ENCODE measurements around the gene FABP7.
"Not testable (repeated sequence)": the region's sequence is repeated elsewhere in the genome, so short reads cannot be mapped to it uniquely, and the experiment has no call there.

FABP7 gene

GRCh38 chr6:122779667-122780066 lies at the start of gene FABP7:
FABP7 (plus strand) TSS chr6:122779716; CDS start chr6:122779795, 79 bp downstream.
- no peak for DNase-seq

GRCh38 chr6:122730334-122730733 lies 49.2 kb upstream of the FABP7 start:
- DNase-seq = no peak

- DNase-seq = peak; percentile 40
These were observed 48.6 kb upstream of the FABP7 start for GRCh38 chr6:122730775-122731386.

DNA sequence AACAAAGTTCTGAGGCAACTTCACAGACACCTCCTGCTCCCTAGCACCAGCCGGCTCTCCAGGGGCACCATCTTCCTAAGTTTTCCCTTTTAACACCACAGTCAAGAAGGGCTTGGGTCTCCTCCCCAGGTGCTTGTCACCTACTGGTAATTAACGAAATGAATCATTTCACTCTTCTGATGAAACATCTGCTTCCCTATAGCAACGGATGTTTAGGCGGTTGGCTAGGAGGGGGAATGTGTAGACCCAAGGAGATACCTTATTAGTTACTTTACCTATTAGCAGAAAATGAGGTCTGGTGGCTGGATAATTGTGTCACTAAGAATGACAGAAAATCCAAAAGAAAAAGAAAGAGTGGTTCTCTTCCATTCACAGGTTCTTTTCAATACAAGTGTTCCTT lies 46.3 kb upstream of the FABP7 start:
- no peak for DNase-seq

DNA sequence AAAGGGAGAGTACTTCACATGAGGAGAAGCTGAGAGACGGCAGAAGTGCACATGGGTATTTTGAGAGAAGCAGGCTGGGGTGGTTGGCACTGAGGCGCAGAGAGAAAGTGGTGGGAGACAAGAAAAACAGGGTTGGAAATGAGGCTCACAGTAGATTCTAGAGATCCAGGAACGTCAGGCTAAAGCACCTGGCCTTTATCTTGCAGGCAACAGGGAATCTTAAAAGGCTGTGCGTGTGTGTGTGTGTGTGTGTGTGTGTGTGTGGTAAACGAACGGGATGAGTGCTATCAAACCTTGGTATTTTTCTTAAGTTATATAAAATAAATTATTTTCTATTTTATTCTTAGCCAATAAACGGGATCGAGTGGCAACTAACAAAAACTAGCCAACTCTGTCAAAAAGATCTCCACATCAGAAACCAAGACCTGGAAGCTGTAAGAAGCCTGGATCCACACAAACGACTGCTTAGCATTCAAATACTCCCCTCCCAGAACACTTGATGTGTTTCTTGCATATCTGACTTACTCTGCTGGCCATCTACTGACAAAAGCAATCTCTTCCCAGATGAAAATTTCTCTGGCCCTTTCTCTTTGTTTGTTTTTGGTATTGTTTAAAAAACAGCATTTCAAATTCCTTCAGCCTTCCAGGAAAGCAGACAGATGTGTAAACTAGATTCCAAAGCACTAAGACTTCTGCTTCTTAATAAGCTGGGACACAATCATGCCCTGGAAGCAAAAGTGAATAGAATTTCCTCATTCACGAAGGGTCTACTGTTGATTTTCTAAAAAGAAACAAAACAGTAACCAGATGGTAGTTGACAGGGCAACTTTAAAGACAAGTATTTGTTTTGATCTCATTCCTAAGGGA lies 44.8 kb upstream of the FABP7 start:
- DNase-seq = no peak

- DNase-seq = no peak
These were observed 43.9 kb upstream of the FABP7 start for GRCh38 chr6:122735582-122735981.

DNA sequence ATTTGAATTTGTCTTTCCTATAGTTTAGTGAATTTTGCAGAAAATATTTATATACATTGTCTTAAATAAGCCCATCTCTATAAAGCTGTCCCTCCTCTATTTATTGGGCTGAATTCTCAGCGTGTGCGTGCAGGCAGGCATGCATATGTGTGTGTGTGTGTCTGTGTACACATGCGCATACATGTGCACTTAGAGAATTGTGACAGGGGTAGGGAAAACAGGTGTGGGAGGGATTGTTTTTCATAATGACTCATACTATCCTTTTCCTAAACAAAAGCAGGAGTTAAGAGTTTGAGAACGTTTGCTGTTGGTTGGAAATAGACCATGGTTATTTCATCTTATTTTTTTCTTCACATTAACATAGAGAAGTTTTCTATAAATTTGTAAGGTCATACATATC lies 43.4 kb upstream of the FABP7 start:
- no peak for DNase-seq

GRCh38 chr6:122736616-122737015 lies 42.9 kb upstream of the FABP7 start:
- DNase-seq = no peak

DNA sequence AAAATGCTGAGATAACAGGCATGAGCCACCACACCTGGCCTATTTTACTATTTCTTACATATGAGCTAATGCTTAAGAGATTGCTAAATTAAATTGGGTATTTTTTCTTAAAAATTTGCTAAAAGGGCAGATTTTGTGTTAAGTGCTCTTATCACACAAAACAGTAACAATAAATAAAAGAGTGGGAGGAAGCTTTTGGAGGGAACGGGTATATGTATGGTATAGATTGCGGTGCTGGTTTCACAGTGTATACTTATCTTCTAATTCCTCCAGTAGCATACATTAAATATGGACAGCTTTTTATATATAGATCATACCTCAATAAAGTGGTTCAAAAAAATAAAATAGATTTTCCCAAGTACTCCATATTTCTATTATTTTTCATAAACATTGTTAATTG lies 39.4 kb upstream of the FABP7 start:
- DNase-seq = no peak

GRCh38 chr6:122740936-122741335 lies 38.6 kb upstream of the FABP7 start:
- DNase-seq = no peak

DNA sequence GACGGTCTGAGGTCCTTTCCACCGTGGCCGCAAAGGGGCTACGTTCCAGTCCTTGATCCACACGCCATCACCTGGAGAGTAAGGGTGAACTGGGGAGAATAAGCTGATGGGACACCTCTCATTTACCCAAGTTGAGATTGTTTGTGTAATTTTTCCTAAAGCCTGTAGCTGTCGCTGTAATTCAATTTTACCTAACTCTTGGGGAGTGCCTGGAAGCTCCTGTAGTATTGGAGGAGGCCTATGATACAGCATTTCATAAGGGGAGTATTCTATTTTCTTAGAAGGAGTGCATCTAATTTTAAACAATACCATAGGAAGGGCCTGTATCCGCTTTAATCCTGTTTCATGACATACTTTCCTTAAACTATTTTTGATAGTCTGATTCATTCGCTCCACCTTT lies 35.3 kb upstream of the FABP7 start:
- peak; percentile 2 for DNase-seq

DNA sequence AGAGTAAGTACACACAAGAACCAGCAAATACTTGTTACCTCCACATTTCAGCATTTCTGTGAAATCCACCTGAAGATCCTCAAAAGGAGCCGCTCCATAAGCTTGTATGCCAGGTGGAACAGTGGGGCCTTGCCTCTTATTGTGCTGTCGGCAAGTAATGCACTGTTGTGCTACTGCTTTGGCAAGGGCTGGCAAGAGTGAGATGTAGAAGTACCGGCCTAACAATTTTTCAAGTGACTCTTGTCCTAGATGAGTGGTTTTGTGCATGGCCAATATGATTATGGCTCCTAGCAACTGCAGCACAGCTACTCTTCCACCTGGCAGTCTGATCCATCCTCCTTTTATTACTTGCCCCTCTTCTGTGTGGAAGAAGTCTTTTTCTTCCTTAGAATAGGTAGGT lies 34.7 kb upstream of the FABP7 start:
- DNase-seq = not testable (repeated sequence)

DNA sequence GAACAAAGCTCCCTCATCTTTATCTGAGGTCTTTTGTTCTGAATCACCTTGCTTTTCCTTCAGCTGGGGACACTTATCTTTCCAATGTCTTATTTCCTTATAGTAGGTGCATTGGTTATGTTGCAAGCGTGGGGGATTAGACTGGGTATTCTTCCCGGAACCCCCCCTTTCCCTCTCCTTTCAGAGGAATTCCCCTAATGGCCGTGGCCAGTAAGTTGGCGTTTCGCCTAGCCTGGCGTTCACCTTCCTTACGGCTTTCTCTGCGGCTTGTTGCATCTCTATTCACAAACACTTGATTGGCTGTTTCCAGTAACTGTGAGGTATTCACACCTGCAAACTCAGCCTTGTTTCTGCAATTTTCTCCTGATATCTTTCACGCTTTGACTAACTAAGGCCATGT lies 32.8 kb upstream of the FABP7 start:
- no peak for DNase-seq

- DNase-seq = no peak
These were observed 31.9 kb upstream of the FABP7 start for GRCh38 chr6:122747573-122747972.

- DNase-seq = not testable (repeated sequence)
These were observed 30.6 kb upstream of the FABP7 start for GRCh38 chr6:122748945-122749344.

DNA sequence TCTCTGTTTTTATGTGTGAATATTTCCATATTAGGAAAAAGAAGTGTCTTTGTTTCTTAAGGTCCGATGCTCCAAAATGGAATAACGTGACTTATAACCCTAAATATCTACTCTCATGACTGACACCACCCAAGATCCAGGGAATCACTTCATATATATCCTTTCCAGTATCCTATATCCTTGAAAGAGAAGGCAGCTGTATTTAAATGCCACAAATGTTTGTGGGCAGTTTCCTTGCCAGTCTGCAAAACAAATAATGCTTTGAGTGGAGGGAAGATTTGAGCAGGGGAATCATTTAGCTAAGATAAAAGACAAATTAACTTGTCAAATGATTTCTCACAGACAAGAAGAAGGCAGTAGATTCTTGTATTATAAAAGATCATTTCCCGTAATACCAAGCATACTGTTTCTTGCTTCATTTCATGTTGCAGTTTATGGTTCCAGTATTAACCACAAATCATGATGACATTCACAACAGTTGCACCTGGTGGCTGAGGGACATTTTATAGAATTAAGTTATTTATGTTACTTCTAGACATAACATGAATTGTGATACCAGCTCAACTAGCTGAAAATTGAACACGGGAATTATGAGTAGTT lies 30.0 kb upstream of the FABP7 start:
- no peak for DNase-seq

DNA sequence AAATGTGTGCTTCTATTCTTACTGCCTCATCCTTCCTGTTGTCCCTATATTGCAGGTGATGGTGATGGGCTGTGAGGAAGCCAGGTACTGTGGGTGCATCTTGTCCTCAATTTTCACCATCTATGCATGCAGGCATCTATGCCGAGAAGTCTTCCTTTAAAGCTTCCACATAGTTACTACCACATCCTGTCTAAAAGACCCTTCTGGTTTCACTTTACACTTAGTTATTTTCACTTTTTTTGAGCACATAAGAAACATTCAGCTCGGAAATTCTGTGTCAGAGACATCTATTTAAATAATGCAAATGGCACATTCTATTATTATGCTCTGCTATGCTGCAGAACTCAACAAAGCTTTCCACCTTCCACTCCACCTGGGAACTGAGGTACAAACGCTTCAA lies 28.2 kb upstream of the FABP7 start:
- DNase-seq = no peak

GRCh38 chr6:122752459-122752858 lies 27.1 kb upstream of the FABP7 start:
- DNase-seq = no peak

DNA sequence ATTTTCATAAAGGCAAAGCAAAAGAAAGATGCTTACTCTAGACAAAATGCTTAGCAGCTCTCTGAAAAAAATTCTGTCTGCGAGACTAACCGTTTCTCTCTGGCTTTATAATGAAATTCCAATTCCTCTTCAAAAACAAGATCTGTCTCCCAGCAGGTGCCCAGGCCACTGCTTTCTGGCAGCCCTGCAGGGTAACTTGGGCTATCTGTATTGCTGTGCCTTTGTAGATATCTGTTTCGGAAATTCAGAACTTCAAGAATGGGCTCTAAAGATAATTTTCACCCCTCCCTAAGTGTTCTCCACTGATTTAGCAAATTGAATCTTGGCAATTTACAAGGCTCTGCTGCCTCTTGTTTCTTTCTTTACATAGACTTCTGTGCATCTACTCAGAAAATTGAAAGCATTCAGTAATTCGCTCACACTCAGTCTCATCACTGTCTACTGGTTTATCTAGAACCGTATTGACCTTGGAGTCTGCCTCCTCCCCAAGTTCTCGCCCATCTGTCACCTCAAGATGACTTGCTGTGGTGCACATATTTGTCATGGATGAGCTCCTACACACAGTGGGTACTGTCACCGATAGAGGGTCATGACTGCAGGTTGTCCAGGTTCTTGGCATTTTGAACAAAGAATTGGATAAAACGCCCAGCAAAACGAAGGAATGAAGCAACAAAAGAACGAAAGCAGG lies 26.4 kb upstream of the FABP7 start:
- no peak for DNase-seq

DNA sequence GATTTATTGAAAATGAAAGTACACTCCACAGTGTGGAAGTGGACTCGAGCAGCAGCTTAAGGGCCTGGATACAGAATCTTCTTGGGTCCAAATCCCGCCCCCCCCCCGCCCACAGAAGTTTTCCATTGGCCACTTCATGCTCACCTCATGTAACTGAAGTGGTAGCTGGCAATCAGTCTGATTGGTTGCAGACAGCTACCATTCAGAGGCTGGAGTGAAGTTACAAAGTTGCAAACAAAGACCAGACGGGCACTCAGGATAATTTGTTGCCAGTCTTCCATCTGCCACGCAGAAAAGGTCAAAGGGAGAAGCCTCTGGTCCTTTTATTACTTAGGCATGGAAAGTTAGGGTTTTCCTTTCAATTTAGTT lies 25.8 kb upstream of the FABP7 start:
- no peak for DNase-seq

DNA sequence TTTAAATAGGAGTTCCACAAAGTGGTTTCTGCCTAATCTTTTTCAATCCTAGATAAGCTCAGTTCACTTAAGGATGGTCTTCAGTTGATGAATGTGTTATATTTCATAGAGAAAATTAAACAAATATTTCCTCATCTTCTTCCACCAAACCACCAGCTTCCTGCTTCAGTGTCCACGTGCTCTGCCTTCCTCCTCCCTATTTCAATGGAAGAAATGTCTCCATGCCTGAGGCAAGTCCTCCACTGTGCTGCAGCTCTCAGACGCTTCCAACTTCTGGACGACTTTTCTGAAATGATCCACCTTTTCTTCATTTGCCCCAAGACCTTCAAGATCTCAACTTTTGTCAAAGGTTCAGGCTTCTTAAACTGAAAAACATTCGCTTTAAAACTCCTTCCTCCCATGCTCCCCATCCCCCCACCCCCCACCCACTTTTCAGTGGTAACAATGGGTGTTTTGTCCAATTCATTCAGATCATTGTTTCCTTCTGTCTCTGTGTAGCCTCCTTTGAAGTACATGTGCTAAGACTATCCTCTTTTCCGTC lies 25.3 kb upstream of the FABP7 start:
- DNase-seq = no peak

- peak; percentile 27 for DNase-seq
These were observed 23.6 kb upstream of the FABP7 start for GRCh38 chr6:122755901-122756300.

DNA sequence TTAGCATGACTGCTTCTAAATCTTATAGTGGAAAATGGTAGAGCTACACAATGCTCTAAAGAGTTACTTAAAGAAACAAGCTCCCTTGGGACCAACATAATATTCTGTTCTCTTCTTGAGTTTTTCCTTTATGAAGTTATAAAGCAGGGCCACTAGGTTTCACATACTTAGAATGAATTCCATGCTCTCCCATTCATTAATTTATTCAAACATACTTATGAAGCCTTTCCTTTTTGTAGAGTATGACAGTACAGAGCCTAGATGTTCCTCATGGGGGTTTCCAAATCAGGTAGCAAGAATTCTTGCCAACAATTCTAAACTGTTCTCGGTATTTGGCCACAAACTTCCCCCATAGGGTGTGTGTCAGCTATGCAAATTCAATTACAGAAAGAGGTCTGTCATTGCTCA lies 20.6 kb upstream of the FABP7 start:
- DNase-seq = no peak
